ENCODE measurements around the gene WAC. TPM values are rescaled to one million over a fixed set of nuclear protein-coding genes. Genes with fewer than 3 reads are reported as not detected.

Gene WAC
- total and polyA plus RNA-seq, 9 of the 15 experiments (the other 6 are each of a cell fraction or from before 2014, with no cell fraction given): 24.8 to 123 (median 78.2) TPM

DNA sequence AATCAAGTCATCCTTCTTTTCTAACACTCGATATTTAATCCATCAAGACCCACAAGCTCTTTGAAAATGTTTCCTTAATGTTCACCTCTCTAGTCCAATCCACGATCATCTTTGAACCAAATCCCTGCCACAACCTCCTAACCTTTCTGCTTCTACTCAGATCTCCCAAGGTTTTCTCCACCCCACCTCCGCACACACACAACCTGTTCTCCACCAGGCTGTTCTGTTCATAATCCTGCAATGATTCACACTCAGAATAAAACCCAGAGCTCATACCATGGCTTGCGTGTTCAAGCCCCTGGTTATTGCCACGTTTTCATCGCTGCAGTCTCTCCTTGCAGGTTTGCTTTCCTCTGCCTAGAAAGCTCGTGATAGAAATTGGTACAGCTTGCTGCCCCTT is 90.6 kb downstream of the WAC start (continued):
- TF ChIP-seq, protein P1, sequence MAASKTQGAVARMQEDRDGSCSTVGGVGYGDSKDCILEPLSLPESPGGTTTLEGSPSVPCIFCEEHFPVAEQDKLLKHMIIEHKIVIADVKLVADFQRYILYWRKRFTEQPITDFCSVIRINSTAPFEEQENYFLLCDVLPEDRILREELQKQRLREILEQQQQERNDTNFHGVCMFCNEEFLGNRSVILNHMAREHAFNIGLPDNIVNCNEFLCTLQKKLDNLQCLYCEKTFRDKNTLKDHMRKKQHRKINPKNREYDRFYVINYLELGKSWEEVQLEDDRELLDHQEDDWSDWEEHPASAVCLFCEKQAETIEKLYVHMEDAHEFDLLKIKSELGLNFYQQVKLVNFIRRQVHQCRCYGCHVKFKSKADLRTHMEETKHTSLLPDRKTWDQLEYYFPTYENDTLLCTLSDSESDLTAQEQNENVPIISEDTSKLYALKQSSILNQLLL (CRISPR knock-in tag; IDR thresholded peaks at IDR 0.05; ENCODE audit: borderline replicate concordance): no peak
- TF ChIP-seq MCM5 (IDR thresholded peaks at IDR 0.05; ENCODE audit: low read depth) (no peak), MCM3 (IDR thresholded peaks at IDR 0.05) (no peak), RFX1 (IDR thresholded peaks at IDR 0.05) (no peak), ZC3H11A (IDR thresholded peaks at IDR 0.05; ENCODE audit: low read depth, low read length) (no peak), BRD9 (IDR thresholded peaks at IDR 0.05; ENCODE audit: low read depth, partially characterized antibody) (no peak), FUS (optimal IDR thresholded peaks at IDR 0.05; ENCODE audit: low read depth, low read length) (no peak), MTA1 (IDR thresholded peaks at IDR 0.05; ENCODE audit: borderline replicate concordance) (no peak)
- TF ChIP-seq, protein P2, sequence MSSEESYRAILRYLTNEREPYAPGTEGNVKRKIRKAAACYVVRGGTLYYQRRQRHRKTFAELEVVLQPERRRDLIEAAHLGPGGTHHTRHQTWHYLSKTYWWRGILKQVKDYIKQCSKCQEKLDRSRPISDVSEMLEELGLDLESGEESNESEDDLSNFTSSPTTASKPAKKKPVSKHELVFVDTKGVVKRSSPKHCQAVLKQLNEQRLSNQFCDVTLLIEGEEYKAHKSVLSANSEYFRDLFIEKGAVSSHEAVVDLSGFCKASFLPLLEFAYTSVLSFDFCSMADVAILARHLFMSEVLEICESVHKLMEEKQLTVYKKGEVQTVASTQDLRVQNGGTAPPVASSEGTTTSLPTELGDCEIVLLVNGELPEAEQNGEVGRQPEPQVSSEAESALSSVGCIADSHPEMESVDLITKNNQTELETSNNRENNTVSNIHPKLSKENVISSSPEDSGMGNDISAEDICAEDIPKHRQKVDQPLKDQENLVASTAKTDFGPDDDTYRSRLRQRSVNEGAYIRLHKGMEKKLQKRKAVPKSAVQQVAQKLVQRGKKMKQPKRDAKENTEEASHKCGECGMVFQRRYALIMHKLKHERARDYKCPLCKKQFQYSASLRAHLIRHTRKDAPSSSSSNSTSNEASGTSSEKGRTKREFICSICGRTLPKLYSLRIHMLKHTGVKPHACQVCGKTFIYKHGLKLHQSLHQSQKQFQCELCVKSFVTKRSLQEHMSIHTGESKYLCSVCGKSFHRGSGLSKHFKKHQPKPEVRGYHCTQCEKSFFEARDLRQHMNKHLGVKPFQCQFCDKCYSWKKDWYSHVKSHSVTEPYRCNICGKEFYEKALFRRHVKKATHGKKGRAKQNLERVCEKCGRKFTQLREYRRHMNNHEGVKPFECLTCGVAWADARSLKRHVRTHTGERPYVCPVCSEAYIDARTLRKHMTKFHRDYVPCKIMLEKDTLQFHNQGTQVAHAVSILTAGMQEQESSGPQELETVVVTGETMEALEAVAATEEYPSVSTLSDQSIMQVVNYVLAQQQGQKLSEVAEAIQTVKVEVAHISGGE (CRISPR knock-in tag; IDR thresholded peaks at IDR 0.05): no peak

All from K562 (cell line).